ENCODE measurements around the gene COL8A2.

COL8A2 gene

GRCh38 chr1:36157973-36158826 is 33.2 kb upstream of the COL8A2 start:
- DNase-seq (ENCODE audit: low spot score), result no peak

GRCh38 chr1:36157115-36157903 is 32.3 kb upstream of the COL8A2 start:
- no peak for DNase-seq (ENCODE audit: low spot score)

GRCh38 chr1:36156329-36157114 is 31.5 kb upstream of the COL8A2 start:
- DNase-seq (ENCODE audit: low spot score), result peak; percentile 81

GRCh38 chr1:36155408-36156328 is 30.6 kb upstream of the COL8A2 start, which contains the start of gene MAP7D1:
MAP7D1 (plus strand) TSS chr1:36156160; CDS start chr1:36156418, 258 bp downstream.
- DNase-seq (ENCODE audit: low spot score), result peak; percentile 84

GRCh38 chr1:36154765-36155407 is 29.9 kb upstream of the COL8A2 start:
- DNase-seq (ENCODE audit: low spot score), result no peak

- no peak for DNase-seq (ENCODE audit: low spot score)
Measured at GRCh38 chr1:36154335-36154734, 29.3 kb upstream of the COL8A2 start.

GRCh38 chr1:36153476-36153875 is 28.5 kb upstream of the COL8A2 start:
- DNase-seq (ENCODE audit: low spot score), result no peak

- DNase-seq (ENCODE audit: low spot score), result no peak
Measured at GRCh38 chr1:36151845-36152203, 26.8 kb upstream of the COL8A2 start.

- DNase-seq (ENCODE audit: low spot score), result no peak
Measured at GRCh38 chr1:36151134-36151844, 26.3 kb upstream of the COL8A2 start.

- DNase-seq (ENCODE audit: low spot score), result peak; percentile 70
Measured at GRCh38 chr1:36150296-36151133, 25.5 kb upstream of the COL8A2 start.

- DNase-seq (ENCODE audit: low spot score), result no peak
Measured at GRCh38 chr1:36149973-36150295, 24.9 kb upstream of the COL8A2 start.

GRCh38 chr1:36149237-36149972 is 24.4 kb upstream of the COL8A2 start, which contains the start of gene TRAPPC3:
TRAPPC3 (minus strand) TSS chr1:36149486; CDS start chr1:36149378, 108 bp downstream.
- peak; percentile 99 for DNase-seq (ENCODE audit: low spot score)

- DNase-seq (ENCODE audit: low spot score), result no peak
Measured at GRCh38 chr1:36148821-36149236, 23.8 kb upstream of the COL8A2 start.

GRCh38 chr1:36144413-36144812 is 19.4 kb upstream of the COL8A2 start:
- no peak for DNase-seq (ENCODE audit: low spot score)

- DNase-seq (ENCODE audit: low spot score), result no peak
Measured at GRCh38 chr1:36143424-36143823, 18.4 kb upstream of the COL8A2 start.

GRCh38 chr1:36142121-36142520 is 17.1 kb upstream of the COL8A2 start:
- peak; percentile 2 for DNase-seq (ENCODE audit: low spot score)

GRCh38 chr1:36139521-36139920 is 14.5 kb upstream of the COL8A2 start:
- DNase-seq (ENCODE audit: low spot score), result no peak

GRCh38 chr1:36137776-36138175 is 12.8 kb upstream of the COL8A2 start:
- DNase-seq (ENCODE audit: low spot score), result peak; percentile 1
